Neuronal stem cell (in vitro differentiated cells): ENCODE data around the gene COPS4.
"Not testable (repeated sequence)": the region's sequence is repeated elsewhere in the genome, so short reads cannot be mapped to it uniquely, and the experiment has no call there.

Experiments used
- DNase-seq: peaks from one replicate; pipeline ENCODE4 v3.0.0-alpha.2; 2013; ENCODE audit warnings: low spot score
- H2AFZ ChIP-seq: one replicate; pipeline ENCODE4 v1.6.1; 2013; ENCODE audit warnings: mild to moderate bottlenecking, low read length, inconsistent platforms
- H2AK5ac ChIP-seq: 2 replicates; pipeline ENCODE4 v1.6.1; 2013; ENCODE audit warnings: low read depth, mild to moderate bottlenecking, inconsistent platforms, low read length, moderate library complexity, mixed read lengths
- H2BK120ac ChIP-seq: 2 replicates; pipeline ENCODE4 v1.6.1; 2013; ENCODE audit warnings: low read depth, mild to moderate bottlenecking, inconsistent platforms, low read length, moderate library complexity, mixed read lengths
- H2BK12ac ChIP-seq: one replicate; pipeline ENCODE4 v1.6.1; 2013; ENCODE audit warnings: low read length, inconsistent platforms
- H2BK15ac ChIP-seq: 2 replicates; pipeline ENCODE4 v1.6.1; 2013; ENCODE audit warnings: mild to moderate bottlenecking, low read length, inconsistent platforms, mixed read lengths
- H2BK5ac ChIP-seq: one replicate; pipeline ENCODE4 v1.6.1; 2013; ENCODE audit warnings: inconsistent platforms, mild to moderate bottlenecking, low read length, moderate library complexity
- H3K14ac ChIP-seq: one replicate; pipeline ENCODE4 v1.6.1; 2013; ENCODE audit warnings: low read length, inconsistent platforms
- H3K18ac ChIP-seq: 2 replicates; pipeline ENCODE4 v1.6.1; 2013; ENCODE audit warnings: low read length, inconsistent platforms
- H3K23ac ChIP-seq: 2 replicates; pipeline ENCODE4 v1.6.1; 2013; ENCODE audit warnings: low read depth, mild to moderate bottlenecking, mixed read lengths, low read length, inconsistent platforms; ENCODE audit not compliant: poor library complexity
- H3K27ac ChIP-seq: replicated peaks from 3 replicates; pipeline ENCODE4 v1.5.1; 2013; ENCODE audit warnings: low read length, inconsistent platforms
- H3K27me3 ChIP-seq, 3 experiments: 2 replicates each; pipeline ENCODE4 v1.6.1; 2013; ENCODE audit warnings: low read length in 3 of 3, mild to moderate bottlenecking in 2 of 3, inconsistent platforms in 1 of 3, low read depth in 1 of 3, mixed read lengths in 1 of 3, moderate library complexity in 1 of 3; ENCODE audit not compliant: control insufficient read depth in 3 of 3, insufficient read depth in 3 of 3
- H3K36me3 ChIP-seq, 2 donors: replicated peaks in 1 of 2; 2 replicates each; pipeline ENCODE4 v1.6.1; 2013; ENCODE audit warnings: low read length in 2 of 2; ENCODE audit not compliant: control insufficient read depth in 2 of 2, insufficient read depth in 2 of 2
- H3K4ac ChIP-seq: 2 replicates; pipeline ENCODE4 v1.6.1; 2013; ENCODE audit warnings: inconsistent platforms, mild to moderate bottlenecking, low read length, moderate library complexity
- H3K4me1 ChIP-seq, 2 donors: 1 replicate in 1 of 2; 2 replicates in 1 of 2; pipeline ENCODE4 v1.6.1; 2013; ENCODE audit warnings: low read length in 2 of 2, low read depth in 1 of 2; ENCODE audit not compliant: control insufficient read depth in 2 of 2, insufficient read depth in 1 of 2
- H3K4me2 ChIP-seq: one replicate; pipeline ENCODE4 v1.6.1; 2013; ENCODE audit warnings: mild to moderate bottlenecking, low read length, inconsistent platforms; ENCODE audit not compliant: insufficient read depth, poor library complexity, severe bottlenecking
- H3K4me3 ChIP-seq, 2 donors: 2 replicates each; pipeline ENCODE4 v1.5.1; 2013; ENCODE audit warnings: low read length in 2 of 2, mild to moderate bottlenecking in 2 of 2, inconsistent platforms in 1 of 2, moderate library complexity in 1 of 2
- H3K79me1 ChIP-seq: one replicate; pipeline ENCODE4 v1.6.1; 2013; ENCODE audit warnings: low read depth, mild to moderate bottlenecking, inconsistent platforms, low read length, moderate library complexity
- H3K9ac ChIP-seq: one replicate; pipeline ENCODE4 v1.6.1; 2013; ENCODE audit warnings: mild to moderate bottlenecking, low read depth, low read length, inconsistent platforms; ENCODE audit not compliant: poor library complexity
- H3K9me3 ChIP-seq, 2 donors: replicated peaks in 1 of 2; 2 replicates each; pipeline versions ENCODE3 to v1.6.1; 2013; ENCODE audit warnings: low read length in 2 of 2, mild to moderate bottlenecking in 2 of 2, inconsistent platforms in 1 of 2, low read depth in 1 of 2, mixed read lengths in 1 of 2, moderate library complexity in 1 of 2; ENCODE audit not compliant: control insufficient read depth in 2 of 2, insufficient read depth in 1 of 2
- H4K8ac ChIP-seq: one replicate; pipeline ENCODE4 v1.6.1; 2013; ENCODE audit warnings: low read depth, mild to moderate bottlenecking, inconsistent platforms, low read length, moderate library complexity
- H4K91ac ChIP-seq: one replicate; pipeline ENCODE4 v1.6.1; 2013; ENCODE audit warnings: low read length, low read depth, mild to moderate bottlenecking, inconsistent platforms; ENCODE audit not compliant: poor library complexity
- WGBS, 2 donors: extraction: QIAGEN DNeasy Blood & Tissue Kit; methylation state at CpG; one replicate each; pipeline ENCODE4 v1.1.7; 2013; ENCODE audit warnings: missing lambda C conversion rate in 2 of 2, mixed read lengths in 1 of 2; ENCODE audit not compliant: insufficient read length in 2 of 2, insufficient replicate concordance in 1 of 2; ENCODE audit errors: extremely low coverage in 2 of 2; 5-methylcytosine and 5-hydroxymethylcytosine counted together

The COPS4 gene

GRCh38 chr4:82994834-82995233 lies 40.1 kb upstream of the COPS4 start:
- Histone ChIP-seq H3K4me3 (no peak overlapping the region), H3K4me1 (no peaks in the 10 kb centered on the region), H2AFZ (no peak overlapping the region), H3K9me3 (peaks cover 0 to 2% of the 10 kb centered on the region in 2 donors), H2BK120ac (no peak overlapping the region), H3K27me3 (no peaks in the 10 kb centered on the region), H3K23ac (no peak overlapping the region), H2BK12ac (no peak overlapping the region), H3K18ac (no peak overlapping the region), H2AK5ac (no peak overlapping the region), H3K14ac (no peak overlapping the region), H3K4ac (no peak overlapping the region), H3K9ac (no peak overlapping the region), H2BK15ac (no peak overlapping the region), H3K36me3 (no peaks in the 10 kb centered on the region), H3K4me2 (no peak overlapping the region), H3K79me1 (peaks cover 2% of the 10 kb centered on the region), H4K8ac (no peak overlapping the region), H2BK5ac (no peak overlapping the region), H3K27ac (no peak overlapping the region), H4K91ac (no peak overlapping the region)
- no peak for DNase-seq
- WGBS, 2 donors: no CpG with 5 or more reads among the region's 4 CpGs

- Histone ChIP-seq H3K36me3 (peaks cover 0 to 4% of the 10 kb centered on the region in 2 donors), H4K91ac (no peak overlapping the region), H2BK15ac (no peak overlapping the region), H3K4ac (no peak overlapping the region), H2BK120ac (no peak overlapping the region), H3K4me2 (no peak overlapping the region), H2BK5ac (no peak overlapping the region), H3K79me1 (no peaks in the 10 kb centered on the region), H3K4me3 (no peak overlapping the region), H3K9me3 (no peaks in the 10 kb centered on the region), H3K14ac (no peak overlapping the region), H3K27me3 (no peaks in the 10 kb centered on the region), H3K4me1 (no peaks in the 10 kb centered on the region), H4K8ac (no peak overlapping the region), H3K27ac (no peak overlapping the region), H3K9ac (no peak overlapping the region), H3K18ac (no peak overlapping the region), H2AFZ (no peak overlapping the region), H2AK5ac (no peak overlapping the region), H3K23ac (no peak overlapping the region), H2BK12ac (no peak overlapping the region)
- DNase-seq: no peak
Measured at GRCh38 chr4:82998898-82999297, 36.1 kb upstream of the COPS4 start.

- Histone ChIP-seq H3K9me3 (no peaks in the 10 kb centered on the region), H2BK15ac (no peak overlapping the region), H3K4me2 (no peak overlapping the region), H3K27ac (no peak overlapping the region), H3K27me3 (no peaks in the 10 kb centered on the region), H3K4me1 (no peaks in the 10 kb centered on the region), H2BK12ac (no peak overlapping the region), H3K79me1 (no peaks in the 10 kb centered on the region), H3K23ac (no peak overlapping the region), H3K14ac (no peak overlapping the region), H2BK5ac (no peak overlapping the region), H4K8ac (no peak overlapping the region), H3K4me3 (no peak overlapping the region), H3K36me3 (peaks cover 0 to 7% of the 10 kb centered on the region in 2 donors), H4K91ac (no peak overlapping the region), H3K9ac (no peak overlapping the region), H2AFZ (no peak overlapping the region), H3K4ac (no peak overlapping the region), H3K18ac (no peak overlapping the region), H2BK120ac (no peak overlapping the region), H2AK5ac (no peak overlapping the region)
- no CpG with 5 or more reads among the region's 3 CpGs for WGBS, 2 donors
- no peak for DNase-seq
Measured at GRCh38 chr4:83002329-83002728, 32.7 kb upstream of the COPS4 start.

- H3K9me3 ChIP-seq, H2BK15ac ChIP-seq, H4K8ac ChIP-seq, H3K4me1 ChIP-seq, H3K9ac ChIP-seq, H2AK5ac ChIP-seq, H2BK12ac ChIP-seq, H3K79me1 ChIP-seq, H3K23ac ChIP-seq, H3K14ac ChIP-seq, H2BK5ac ChIP-seq, DNase-seq, H3K18ac ChIP-seq, H3K27ac ChIP-seq, H3K27me3 ChIP-seq, H2AFZ ChIP-seq, H2BK120ac ChIP-seq, H4K91ac ChIP-seq, H3K4me2 ChIP-seq, H3K4me3 ChIP-seq, H3K4ac ChIP-seq, H3K36me3 ChIP-seq: not testable (repeated sequence)
- no CpG with 5 or more reads among the region's 14 CpGs for WGBS, 2 donors
Measured at GRCh38 chr4:83003044-83003791, 31.8 kb upstream of the COPS4 start.
